HL-60/S4 treated with phorbol 12-myristate 13-acetate at 8.2 ng/mL for 4 days and 3 days (cell line): ENCODE measurements around the gene GALNT2.

ENCODE experiments used
- in situ Hi-C: fragments of 300-500 bp; cut with MboI; formaldehyde crosslinking; loops from 2 replicates; pipeline ENCODE4 v1.15.0; 2022; ENCODE audit warnings: low sequenced_read_pairs

Gene GALNT2

GRCh38 chr1:230050973-230051735 lies 15.9 kb upstream of the GALNT2 start:
- in situ Hi-C loops, result no loop called here

GRCh38 chr1:230052018-230052417 lies 15.0 kb upstream of the GALNT2 start:
- in situ Hi-C loops, result no loop called here

GRCh38 chr1:230052665-230053064 lies 14.4 kb upstream of the GALNT2 start:
- in situ Hi-C loops, result no loop called here

GRCh38 chr1:230054092-230054749 lies 12.8 kb upstream of the GALNT2 start:
- in situ Hi-C loops, result no loop called here

GRCh38 chr1:230056098-230056497 lies 10.9 kb upstream of the GALNT2 start:
- in situ Hi-C loops, result no loop called here

- in situ Hi-C loops, result no loop called here
These were observed 9.9 kb upstream of the GALNT2 start for GRCh38 chr1:230057100-230057499.

GRCh38 chr1:230057681-230058565 lies 9.1 kb upstream of the GALNT2 start:
- in situ Hi-C loops, result no loop called here

GRCh38 chr1:230058626-230059025 lies 8.4 kb upstream of the GALNT2 start:
- in situ Hi-C loops, result no loop called here

- in situ Hi-C loops, result no loop called here
These were observed 5.2 kb upstream of the GALNT2 start for GRCh38 chr1:230061801-230062200.

GRCh38 chr1:230062521-230062920 lies 4.5 kb upstream of the GALNT2 start:
- in situ Hi-C loops, result no loop called here

- in situ Hi-C loops, result no loop called here
These were observed 2.8 kb upstream of the GALNT2 start for GRCh38 chr1:230064283-230064682.

- in situ Hi-C loops, result no loop called here
These were observed 1.9 kb upstream of the GALNT2 start for GRCh38 chr1:230065161-230065560.

GRCh38 chr1:230065571-230065970 lies 1.5 kb upstream of the GALNT2 start:
- in situ Hi-C loops, result no loop called here

GRCh38 chr1:230066031-230066430 lies 1.0 kb upstream of the GALNT2 start:
- in situ Hi-C loops, result no loop called here

GRCh38 chr1:230067419-230067870 lies 407 bp downstream of the GALNT2 start:
- in situ Hi-C loops, result no loop called here

GRCh38 chr1:230067871-230068620 lies 1.0 kb downstream of the GALNT2 start:
- in situ Hi-C loops, result no loop called here

GRCh38 chr1:230068621-230068873 lies 1.5 kb downstream of the GALNT2 start:
- in situ Hi-C loops, result no loop called here

- in situ Hi-C loops, result no loop called here
These were observed 2.1 kb downstream of the GALNT2 start for GRCh38 chr1:230068952-230069684.

GRCh38 chr1:230069796-230070195 lies 2.8 kb downstream of the GALNT2 start:
- in situ Hi-C loops, result no loop called here
